HAP-1 (cell line): ENCODE measurements around the gene ADAM8.
"Not testable (repeated sequence)": the region's sequence is repeated elsewhere in the genome, so short reads cannot be mapped to it uniquely, and the experiment has no call there.

Experiments
- DNase-seq, 2 experiments: peaks; one replicate each; pipeline ENCODE4 v3.0.0-alpha.2; 2016 to 2020; ENCODE audit warnings: low spot score in 2 of 2
- H3K27me3 ChIP-seq: fragments of 250-450 bp; sonication (Bioruptor Pico); 2 replicates; pipeline ENCODE4 v1.5.1; 2020; ENCODE audit warnings: low read depth, mild to moderate bottlenecking, moderate library complexity
- H3K36me3 ChIP-seq: fragments of 250-450 bp; sonication (Bioruptor Pico); replicated peaks from 2 replicates; pipeline ENCODE4 v1.5.1; 2020; ENCODE audit warnings: mild to moderate bottlenecking
- H3K4me1 ChIP-seq: fragments of 250-450 bp; sonication (Bioruptor Pico); 2 replicates; pipeline ENCODE4 v1.5.1; 2020; ENCODE audit warnings: mild to moderate bottlenecking
- H3K4me3 ChIP-seq: fragments of 250-450 bp; sonication (Bioruptor Pico); 2 replicates; pipeline ENCODE4 v1.5.1; 2020; ENCODE audit warnings: mild to moderate bottlenecking, moderate library complexity
- H3K9me3 ChIP-seq: fragments of 250-450 bp; sonication (Bioruptor Pico); 2 replicates; pipeline ENCODE4 v1.5.1; 2020; ENCODE audit warnings: mild to moderate bottlenecking, moderate library complexity
- in situ Hi-C: fragments of 300-500 bp; cut with MboI; formaldehyde crosslinking; loops from 3 replicates; pipeline ENCODE4 v1.14.3; 2020; ENCODE audit warnings: low sequenced_read_pairs, inconsistent platforms, mixed read lengths

The ADAM8 gene

DNA sequence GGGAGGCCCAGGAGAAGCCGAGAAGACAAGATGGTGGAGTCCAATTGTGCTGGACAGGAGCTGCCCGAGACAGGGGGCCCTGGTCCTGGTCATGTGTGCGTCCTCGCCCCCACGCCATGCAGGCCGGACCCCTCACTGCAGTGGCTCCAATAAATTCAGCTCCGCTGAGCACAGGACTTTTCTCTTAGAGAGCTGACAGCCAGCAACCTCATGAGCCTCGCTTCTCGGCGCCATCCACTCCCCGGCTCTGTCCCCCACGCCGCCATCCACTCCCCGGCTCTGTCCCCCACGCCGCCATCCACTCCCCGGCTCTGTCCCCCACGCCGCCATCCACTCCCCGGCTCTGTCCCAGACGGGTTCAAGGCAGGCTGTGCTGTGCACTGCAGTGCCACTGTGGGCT is 49.4 kb downstream of the ADAM8 start:
- Histone ChIP-seq H3K4me3 (no peak overlapping the region), H3K4me1 (no peaks in the 10 kb centered on the region; the same call in 1 of the 2 replicates), H3K9me3 (no peaks in the 10 kb centered on the region), H3K36me3 (no peaks in the 10 kb centered on the region), H3K27me3 (peaks cover 12% of the 10 kb centered on the region)
- no peak for DNase-seq
- in situ Hi-C loops = no loop called here

DNA sequence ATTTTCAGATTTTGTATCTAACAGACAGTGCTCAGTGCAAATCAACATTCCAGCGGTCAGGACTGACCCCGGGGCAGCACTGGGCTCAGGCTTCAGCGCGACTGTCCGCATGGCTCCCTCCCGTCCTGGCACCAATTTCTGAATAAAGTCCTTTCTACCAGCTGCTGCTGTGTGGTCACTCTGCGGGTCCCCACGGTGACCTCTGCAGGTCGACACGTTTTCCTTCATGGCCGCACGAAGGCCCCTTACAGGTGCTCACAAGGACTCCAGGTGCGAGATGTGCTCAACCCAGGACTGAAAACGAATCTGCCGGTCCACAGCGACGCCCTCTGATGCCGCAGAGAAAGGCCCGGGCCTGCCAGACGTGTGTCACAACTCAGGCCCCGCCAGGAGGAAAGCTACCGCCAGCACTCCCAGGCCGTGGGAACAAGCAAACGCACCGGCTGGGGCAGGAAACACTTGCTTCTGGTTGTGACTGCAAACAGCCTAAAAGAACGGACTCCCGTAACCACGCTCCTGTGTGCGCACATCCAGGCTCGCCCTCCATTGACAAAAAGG is 50.3 kb downstream of the ADAM8 start:
- in situ Hi-C loops = no loop called here
- no peaks in the 10 kb centered on the region for H3K4me1 ChIP-seq
- peaks cover 12% of the 10 kb centered on the region for H3K27me3 ChIP-seq

DNA sequence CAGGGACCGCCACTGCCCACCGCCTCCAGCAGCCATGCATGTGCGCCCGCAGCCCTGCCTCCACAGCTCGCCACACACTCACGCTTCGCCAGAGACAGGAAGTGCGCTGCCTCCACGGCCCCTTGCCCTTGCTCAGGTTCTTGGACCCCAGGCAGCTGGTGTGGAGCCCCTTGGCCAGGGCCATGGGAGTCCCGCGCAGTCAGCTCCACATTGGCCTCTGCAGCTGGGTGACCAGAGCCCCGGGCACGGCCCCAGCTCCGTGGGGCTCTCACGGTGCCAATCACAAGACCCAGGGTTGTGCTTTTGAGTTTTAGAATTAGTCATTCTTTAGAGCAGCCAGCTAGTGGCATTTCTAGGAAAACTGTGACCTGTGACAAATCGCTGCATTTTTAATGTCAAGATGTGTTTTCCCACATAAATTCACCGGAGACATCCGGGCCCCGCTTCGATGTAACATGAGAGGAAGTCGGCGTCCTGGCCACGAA is 50.9 kb downstream of the ADAM8 start:
- Histone ChIP-seq H3K9me3 (no peaks in the 10 kb centered on the region), H3K27me3 (peaks cover 12% of the 10 kb centered on the region), H3K36me3 (no peaks in the 10 kb centered on the region), H3K4me1 (no peaks in the 10 kb centered on the region), H3K4me3 (no peak overlapping the region)
- in situ Hi-C loops = no loop called here
- DNase-seq = no peak

More for the DNA sequence above, 50.3 kb downstream of the ADAM8 start:
- Histone ChIP-seq H3K9me3 (no peaks in the 10 kb centered on the region), H3K36me3 (no peaks in the 10 kb centered on the region), H3K4me3 (no peak overlapping the region)
- no peak for DNase-seq

DNA sequence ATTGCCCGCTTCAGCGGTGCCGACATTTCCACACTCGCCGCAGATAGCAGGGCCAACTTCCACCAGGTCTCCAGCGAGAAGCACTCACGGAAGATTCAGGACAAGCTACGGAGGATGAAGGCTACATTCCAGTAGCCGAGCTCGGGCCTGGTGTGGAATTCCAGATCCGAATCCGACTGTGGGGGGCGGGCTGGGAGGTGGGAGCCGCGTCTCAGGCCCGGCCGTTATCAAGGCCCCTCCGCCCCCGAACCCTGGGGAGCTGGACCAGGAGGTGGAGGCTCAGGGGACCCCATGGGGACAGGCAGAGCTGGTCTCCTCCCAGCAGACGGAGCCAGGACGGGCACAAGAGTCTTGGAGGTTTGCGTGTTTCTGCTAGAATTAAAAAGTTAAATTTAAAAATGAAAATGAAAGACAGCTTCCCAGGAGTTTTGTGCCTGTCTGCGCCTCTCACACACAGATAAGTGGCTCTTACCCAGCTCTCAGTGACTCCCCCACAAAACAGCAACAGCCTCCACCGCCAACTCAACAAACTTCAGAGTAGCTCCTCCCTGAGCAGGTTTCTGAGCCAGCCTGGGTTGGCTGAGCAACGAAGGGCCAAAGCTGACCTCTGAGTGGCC is 51.8 kb downstream of the ADAM8 start:
- no peaks in the 10 kb centered on the region for H3K36me3 ChIP-seq
- no peak overlapping the region for H3K4me3 ChIP-seq
- H3K9me3 ChIP-seq = no peaks in the 10 kb centered on the region
- DNase-seq = no peak
- H3K27me3 ChIP-seq = peaks cover 12% of the 10 kb centered on the region
- in situ Hi-C loops = no loop called here
- no peaks in the 10 kb centered on the region for H3K4me1 ChIP-seq

DNA sequence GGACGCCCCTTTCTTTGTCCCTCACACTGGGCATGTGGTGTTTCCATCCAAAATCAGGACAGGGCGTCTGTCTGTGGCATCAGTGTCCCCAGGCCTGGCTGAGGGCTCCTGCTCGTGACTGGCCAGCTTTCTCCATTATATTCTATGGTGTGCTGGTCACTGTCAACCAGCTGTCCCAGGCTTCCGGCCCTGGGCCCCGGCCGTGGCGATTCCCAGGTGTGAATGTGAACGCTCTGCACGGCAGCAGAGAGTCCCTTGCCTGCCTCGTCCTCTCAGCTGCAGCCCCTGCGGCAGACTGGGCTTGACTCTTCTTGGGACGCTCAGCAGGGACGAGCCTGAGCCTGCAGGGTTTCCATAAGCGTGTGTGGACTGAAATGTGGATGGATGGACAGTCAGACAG is 52.6 kb downstream of the ADAM8 start:
- peaks cover 8% of the 10 kb centered on the region for H3K27me3 ChIP-seq

DNA sequence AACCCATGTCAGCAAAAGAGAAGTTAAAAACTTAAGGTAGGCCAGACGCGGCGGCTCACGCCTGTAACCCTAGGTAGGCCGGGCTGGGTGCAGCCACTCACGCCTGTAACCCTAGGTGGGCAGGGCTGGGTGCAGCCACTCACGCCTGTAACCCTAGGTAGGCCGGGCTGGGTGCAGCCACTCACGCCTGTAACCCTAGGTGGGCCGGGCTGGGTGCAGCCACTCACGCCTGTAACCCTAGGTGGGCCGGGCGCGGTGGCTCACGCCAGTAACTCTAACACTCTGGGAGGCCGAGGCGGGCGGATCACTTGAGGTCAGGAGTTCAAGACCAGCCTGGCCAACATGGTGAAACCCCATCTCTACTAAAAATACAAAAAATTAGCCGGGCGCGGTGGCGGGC is 54.9 kb downstream of the ADAM8 start:
- H3K4me1 ChIP-seq, H3K9me3 ChIP-seq, DNase-seq, H3K4me3 ChIP-seq, H3K36me3 ChIP-seq, H3K27me3 ChIP-seq, in situ Hi-C loops: not testable (repeated sequence)

More for the DNA sequence above, 52.6 kb downstream of the ADAM8 start:
- no peak for DNase-seq
- H3K4me1 ChIP-seq = no peaks in the 10 kb centered on the region
- in situ Hi-C loops = no loop called here
- H3K9me3 ChIP-seq = no peaks in the 10 kb centered on the region
- H3K36me3 ChIP-seq = no peaks in the 10 kb centered on the region
- no peak overlapping the region for H3K4me3 ChIP-seq

DNA sequence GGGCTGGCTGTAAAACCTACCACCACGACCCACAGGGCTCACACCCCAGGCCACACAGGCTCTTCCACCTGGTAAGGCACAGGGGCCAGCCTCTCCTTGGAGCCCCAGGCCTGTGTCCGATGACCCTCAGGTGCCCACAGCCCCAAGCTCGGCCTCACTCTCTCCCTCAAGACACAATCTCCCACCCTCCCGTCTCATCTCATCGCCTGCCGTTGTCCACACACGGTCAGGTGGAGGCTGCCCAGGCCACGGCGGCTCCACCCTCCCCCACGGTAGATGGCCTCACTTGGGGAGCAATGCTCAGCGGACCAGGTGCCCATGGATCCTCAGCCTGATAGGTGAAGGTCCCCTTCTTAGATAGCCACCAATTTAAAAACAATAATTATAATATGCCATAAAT is 55.3 kb downstream of the ADAM8 start:
- Histone ChIP-seq H3K9me3 (no peaks in the 10 kb centered on the region), H3K4me3 (no peak overlapping the region), H3K27me3 (0 out of 2 replicates have a peak, but pooled peaks cover 4% of the 10 kb centered on the region), H3K4me1 (no peaks in the 10 kb centered on the region), H3K36me3 (no peaks in the 10 kb centered on the region)
- no peak for DNase-seq
- in situ Hi-C loops = no loop called here

DNA sequence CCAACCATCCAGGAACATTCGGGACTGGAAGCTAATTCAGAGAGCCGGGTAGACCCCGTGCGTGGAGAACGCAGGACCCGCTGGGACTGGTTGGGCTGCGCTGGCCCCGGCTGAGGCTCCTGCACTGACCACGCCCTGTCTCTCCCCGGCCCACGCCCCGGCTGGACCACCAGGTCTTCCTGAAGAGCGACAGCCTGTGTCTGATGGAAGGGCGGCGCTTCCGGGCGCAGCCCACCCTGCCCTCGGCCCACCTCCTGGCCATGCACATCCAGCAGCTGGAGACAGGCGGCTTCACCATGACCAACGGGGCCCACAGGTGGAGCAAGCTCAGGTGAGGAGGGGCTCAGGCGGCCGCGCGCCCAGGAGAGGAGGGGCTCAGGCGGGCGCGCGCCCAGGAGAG is 56.9 kb downstream of the ADAM8 start:
- Histone ChIP-seq H3K4me3 (no peak overlapping the region), H3K9me3 (no peaks in the 10 kb centered on the region), H3K36me3 (no peaks in the 10 kb centered on the region), H3K27me3 (0 out of 2 replicates have a peak, but pooled peaks cover 4% of the 10 kb centered on the region), H3K4me1 (no peaks in the 10 kb centered on the region)
- in situ Hi-C loops = no loop called here
- no peak for DNase-seq

DNA sequence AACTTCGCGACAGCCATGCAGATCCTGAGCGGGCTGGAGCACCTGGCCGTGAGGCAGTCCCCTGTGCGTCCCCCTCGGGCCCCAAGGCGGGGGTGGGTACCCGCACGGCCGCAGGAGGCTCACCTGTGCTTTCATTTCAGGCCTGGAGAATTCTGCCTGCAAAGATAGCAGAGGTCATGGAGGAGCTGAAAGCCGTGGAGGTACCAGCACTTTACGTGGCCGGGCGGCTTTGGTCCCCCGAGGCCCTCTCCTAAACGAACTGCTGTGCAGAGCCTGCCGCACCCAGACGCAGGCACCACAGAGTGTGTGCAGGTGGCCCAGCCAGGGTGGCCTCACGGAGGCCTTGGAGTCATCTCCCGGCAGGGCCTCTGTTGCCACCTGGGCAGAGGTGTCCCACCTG is 57.8 kb downstream of the ADAM8 start:
- Histone ChIP-seq H3K27me3 (0 out of 2 replicates have a peak, but pooled peaks cover 4% of the 10 kb centered on the region), H3K4me1 (no peaks in the 10 kb centered on the region), H3K4me3 (no peak overlapping the region), H3K9me3 (no peaks in the 10 kb centered on the region), H3K36me3 (no peaks in the 10 kb centered on the region)
- in situ Hi-C loops = no loop called here
- no peak for DNase-seq

DNA sequence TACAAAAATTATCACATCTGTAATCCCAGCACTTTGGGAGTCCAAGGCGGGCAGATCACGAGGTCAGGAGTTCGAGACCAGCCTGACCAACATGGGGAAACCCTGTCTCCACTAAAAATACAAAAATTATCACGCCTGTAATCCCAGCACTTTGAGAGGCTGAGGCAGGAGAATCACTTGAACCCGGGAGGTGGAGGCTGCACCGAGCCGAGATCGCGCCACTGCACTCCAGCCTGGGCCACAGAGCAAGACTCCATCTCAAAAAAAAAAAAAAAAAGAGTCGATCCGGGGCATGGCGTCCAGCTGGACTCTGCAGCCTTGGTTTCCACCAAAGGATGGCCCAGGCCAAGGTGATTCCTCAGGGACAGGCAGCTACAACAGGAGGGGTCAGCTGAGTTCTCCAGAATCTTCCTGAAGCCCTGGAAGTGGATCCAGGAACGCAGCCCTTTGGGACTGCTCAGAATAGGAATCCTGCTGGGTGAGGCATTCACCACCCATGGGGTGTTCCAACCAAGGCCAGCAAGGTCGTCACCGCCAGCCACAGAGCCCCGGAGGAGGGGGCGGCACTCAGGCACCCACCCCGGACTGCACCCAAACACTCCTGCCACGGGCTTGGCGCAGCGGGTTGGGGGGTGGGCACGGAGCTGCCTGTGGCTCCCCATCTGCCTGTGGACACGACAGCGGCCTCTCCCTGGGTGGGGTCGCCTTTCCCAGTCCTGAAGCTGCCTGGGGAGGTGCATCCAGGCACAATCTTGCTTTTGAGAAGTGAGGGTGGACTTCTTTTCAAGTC is 58.7 kb downstream of the ADAM8 start:
- Histone ChIP-seq H3K36me3 (no peaks in the 10 kb centered on the region), H3K27me3 (0 out of 2 replicates have a peak, but pooled peaks cover 4% of the 10 kb centered on the region), H3K4me1 (no peaks in the 10 kb centered on the region), H3K9me3 (no peaks in the 10 kb centered on the region), H3K4me3 (no peak overlapping the region)
- no peak for DNase-seq
- in situ Hi-C loops = no loop called here

DNA sequence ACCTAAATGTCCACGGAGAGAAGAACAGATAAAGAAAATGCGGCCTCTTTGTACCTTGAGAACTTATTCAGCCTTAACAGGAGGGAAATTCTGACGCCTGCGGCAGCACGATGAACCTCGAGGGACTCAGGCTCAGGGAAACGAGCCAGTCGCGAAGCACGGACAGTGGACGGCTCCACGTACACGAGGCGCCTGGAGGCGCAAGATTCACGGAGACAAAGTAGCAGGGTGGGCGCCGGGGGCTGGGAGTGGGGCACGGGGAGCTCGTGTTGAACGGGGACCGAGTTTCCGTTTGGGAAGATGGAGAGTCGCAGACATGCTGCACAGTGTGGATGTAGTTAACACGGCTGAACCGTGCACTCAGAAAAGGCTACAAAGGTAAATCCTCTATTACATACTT is 59.9 kb downstream of the ADAM8 start:
- no peak for DNase-seq
- H3K4me3 ChIP-seq = no peak overlapping the region
- H3K27me3 ChIP-seq = 0 out of 2 replicates have a peak, but pooled peaks cover 4% of the 10 kb centered on the region
- H3K4me1 ChIP-seq = no peaks in the 10 kb centered on the region
- in situ Hi-C loops = no loop called here
- no peaks in the 10 kb centered on the region for H3K9me3 ChIP-seq
- H3K36me3 ChIP-seq = no peaks in the 10 kb centered on the region

DNA sequence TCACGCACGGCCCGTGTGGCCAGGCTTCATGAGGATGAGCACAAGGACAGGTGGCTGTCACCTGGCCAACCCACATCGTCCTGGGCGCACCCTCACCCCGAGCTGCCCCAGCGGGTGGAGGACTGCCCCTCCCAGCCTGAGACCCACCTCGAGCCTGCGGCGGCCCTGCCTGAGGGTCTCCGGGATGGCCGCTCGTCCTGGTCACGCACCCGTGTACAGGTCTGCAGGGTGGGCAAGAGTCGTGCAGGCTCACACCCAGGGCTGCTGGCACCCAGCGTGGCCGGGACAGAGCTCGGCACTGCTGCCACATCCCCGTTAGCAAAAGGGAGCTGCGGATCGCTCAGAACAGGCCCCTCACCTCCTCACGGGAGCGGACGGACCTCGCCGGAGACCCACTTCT is 61.1 kb downstream of the ADAM8 start:
- H3K36me3 ChIP-seq = no peaks in the 10 kb centered on the region
- in situ Hi-C loops = no loop called here
- no peaks in the 10 kb centered on the region for H3K4me1 ChIP-seq
- H3K4me3 ChIP-seq = no peak overlapping the region
- no peaks in the 10 kb centered on the region for H3K9me3 ChIP-seq
- no peak for DNase-seq
- H3K27me3 ChIP-seq = 0 out of 2 replicates have a peak, but pooled peaks cover 5% of the 10 kb centered on the region

DNA sequence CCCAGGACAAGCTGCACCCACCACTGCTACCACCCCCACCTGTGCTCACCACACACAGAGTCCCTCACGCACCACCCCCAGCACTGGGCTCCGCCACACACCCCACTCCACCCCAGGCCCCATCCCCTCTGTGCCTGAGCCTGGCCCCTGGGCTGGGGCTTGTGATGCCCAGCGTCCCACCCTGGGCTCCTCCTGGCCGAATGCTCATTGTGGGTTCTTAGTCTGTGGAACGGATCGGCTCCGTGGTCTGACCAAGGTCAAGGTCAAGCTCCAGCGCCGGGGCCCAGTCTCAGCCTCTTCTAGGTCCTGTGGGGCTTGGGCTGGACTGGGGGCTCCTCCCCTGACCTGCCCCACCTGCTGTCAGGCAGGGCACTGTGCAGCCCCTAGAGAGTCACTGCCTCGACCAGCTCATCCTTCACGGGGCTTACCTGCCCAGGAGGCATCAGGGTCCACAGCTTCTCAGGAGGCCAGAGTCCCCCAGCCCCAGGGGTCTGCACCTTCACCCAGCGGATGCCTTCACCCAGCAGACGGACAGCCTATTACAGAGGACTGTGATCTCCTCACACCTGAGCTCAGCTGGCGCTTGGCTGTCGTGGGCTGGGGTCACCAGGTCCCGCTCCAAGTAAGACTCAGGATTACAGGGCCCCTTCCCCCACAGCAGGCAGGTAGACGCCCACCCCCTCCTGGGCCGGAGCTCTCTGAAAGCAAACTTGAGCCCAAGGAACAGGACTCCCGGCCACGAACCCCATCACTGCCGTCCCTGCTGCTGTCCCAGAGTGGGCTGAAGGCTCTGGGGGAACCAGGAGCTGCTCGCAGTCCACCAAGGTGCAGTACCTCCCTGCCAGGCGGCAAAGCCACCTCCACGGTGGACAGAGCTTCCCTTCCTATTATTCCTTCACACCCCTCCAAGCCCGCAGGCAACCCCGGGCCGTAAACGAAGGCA is 61.9 kb downstream of the ADAM8 start:
- Histone ChIP-seq H3K4me3 (no peak overlapping the region), H3K27me3 (0 out of 2 replicates have a peak, but pooled peaks cover 6% of the 10 kb centered on the region), H3K9me3 (no peaks in the 10 kb centered on the region), H3K36me3 (no peaks in the 10 kb centered on the region), H3K4me1 (no peaks in the 10 kb centered on the region)
- in situ Hi-C loops = no loop called here
- no peak for DNase-seq
